SKM-1 (cell line): ENCODE measurements around the gene DLK2.

Experiments used
- DNase-seq: peaks from one replicate; lab custom pipeline; 2025; ENCODE audit not compliant: unreplicated experiment; lab: John Stamatoyannopoulos, UW

The DLK2 gene

GRCh38 chr6:43454290-43454695, 1.1 kb downstream of the DLK2 start:
- DNase-seq, result no peak

- DNase-seq, result no peak
Measured at GRCh38 chr6:43453831-43454230, 1.5 kb downstream of the DLK2 start.

GRCh38 chr6:43452896-43453295, 2.5 kb downstream of the DLK2 start:
- DNase-seq, result no peak

- DNase-seq, result no peak
Measured at GRCh38 chr6:43451939-43452338, 3.4 kb downstream of the DLK2 start.

GRCh38 chr6:43451348-43451747, 4.0 kb downstream of the DLK2 start:
- DNase-seq, result no peak

- no peak for DNase-seq
Measured at GRCh38 chr6:43450699-43451131, 4.6 kb downstream of the DLK2 start.

- DNase-seq, result no peak
Measured at GRCh38 chr6:43448916-43449315, 6.4 kb downstream of the DLK2 start.

- DNase-seq, result no peak
Measured at GRCh38 chr6:43447604-43448003, 7.7 kb downstream of the DLK2 start.

GRCh38 chr6:43445576-43445975, 9.8 kb downstream of the DLK2 start:
- no peak for DNase-seq

- DNase-seq, result no peak
Measured at GRCh38 chr6:43444582-43444981, 10.8 kb downstream of the DLK2 start.

GRCh38 chr6:43444036-43444435, 11.3 kb downstream of the DLK2 start:
- DNase-seq, result no peak

- DNase-seq, result no peak
Measured at GRCh38 chr6:43442935-43443334, 12.4 kb downstream of the DLK2 start.

- no peak for DNase-seq
Measured at GRCh38 chr6:43437700-43438099, 17.6 kb downstream of the DLK2 start.

- no peak for DNase-seq
Measured at GRCh38 chr6:43436577-43437282, 18.6 kb downstream of the DLK2 start.

GRCh38 chr6:43435682-43436437, 19.5 kb downstream of the DLK2 start:
- DNase-seq, result no peak

GRCh38 chr6:43434943-43435342, 20.4 kb downstream of the DLK2 start:
- no peak for DNase-seq

GRCh38 chr6:43434001-43434840, 21.1 kb downstream of the DLK2 start:
- DNase-seq, result no peak

GRCh38 chr6:43433148-43433547, 22.2 kb downstream of the DLK2 start:
- DNase-seq, result no peak

GRCh38 chr6:43432009-43432945, 23.1 kb downstream of the DLK2 start:
- no peak for DNase-seq

- no peak for DNase-seq
Measured at GRCh38 chr6:43428874-43429273, 26.5 kb downstream of the DLK2 start.
